ENCODE measurements around the gene PLEKHH1.
A peak's percentile ranks its signal among the peaks of the same experiment; 100 is the strongest.

PLEKHH1 gene

GRCh38 chr14:67522270-67522669, 10.8 kb upstream of the PLEKHH1 start:
- no peak for TF ChIP-seq CTCF (IDR thresholded peaks at IDR 0.05; ENCODE audit: insufficient read depth, low read depth, low read length, missing control alignments)
- no peak overlapping the region for H3K4me3 ChIP-seq (ENCODE audit: low read depth, low read length)
- no peak for DNase-seq (ENCODE audit: low read depth)

- DNase-seq (ENCODE audit: low read depth), result no peak
- no peak for TF ChIP-seq CTCF (IDR thresholded peaks at IDR 0.05; ENCODE audit: insufficient read depth, low read depth, low read length, missing control alignments)
- H3K4me3 ChIP-seq (ENCODE audit: low read depth, low read length), result no peak overlapping the region
Observed at GRCh38 chr14:67523764-67524633, 9.1 kb upstream of the PLEKHH1 start.

DNA sequence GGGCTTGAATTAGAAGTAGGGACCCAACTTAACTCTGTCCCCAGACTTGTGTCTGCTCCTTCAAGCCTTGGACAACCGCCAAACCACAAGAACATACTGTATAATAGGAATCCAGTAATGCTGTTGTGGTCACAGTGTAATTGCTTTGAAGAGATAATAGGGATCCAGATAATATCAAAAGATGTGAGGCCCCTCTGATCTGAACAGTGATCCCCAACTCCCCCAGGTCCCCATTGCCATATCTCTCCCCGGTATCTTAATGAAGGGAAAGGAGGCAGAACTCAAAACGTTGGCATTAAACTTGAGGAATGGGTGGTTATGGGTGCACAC, 8.5 kb upstream of the PLEKHH1 start:
- no peak overlapping the region for H3K4me3 ChIP-seq (ENCODE audit: low read depth, low read length)
- no peak for TF ChIP-seq CTCF (IDR thresholded peaks at IDR 0.05; ENCODE audit: insufficient read depth, low read depth, low read length, missing control alignments)
- DNase-seq (ENCODE audit: low read depth), result no peak

- TF ChIP-seq CTCF (IDR thresholded peaks at IDR 0.05; ENCODE audit: insufficient read depth, low read depth, low read length, missing control alignments), result no peak
- DNase-seq (ENCODE audit: low read depth), result no peak
- no peak overlapping the region for H3K4me3 ChIP-seq (ENCODE audit: low read depth, low read length)
Observed at GRCh38 chr14:67525389-67525788, 7.7 kb upstream of the PLEKHH1 start.

DNA sequence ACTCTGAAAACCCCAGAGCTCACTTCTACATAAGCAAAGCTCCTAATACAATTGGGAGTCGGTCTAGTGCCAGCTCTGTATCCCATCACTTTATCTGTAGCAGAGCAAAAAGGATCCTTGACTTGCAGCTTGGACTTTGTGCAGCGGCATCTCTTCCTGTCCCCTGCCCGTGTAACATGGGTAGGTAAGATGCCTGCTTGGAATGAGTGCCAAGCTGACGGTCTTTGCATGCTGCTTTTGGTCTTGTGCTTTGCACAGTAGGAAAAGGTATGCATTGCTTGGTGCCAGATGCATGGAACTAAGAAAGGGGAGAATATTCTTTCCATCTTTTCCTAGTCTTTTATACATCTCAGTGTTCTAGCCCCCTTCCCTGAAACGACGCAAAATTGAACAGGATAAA, 6.9 kb upstream of the PLEKHH1 start:
- no peak for DNase-seq (ENCODE audit: low read depth)
- no peak for TF ChIP-seq CTCF (IDR thresholded peaks at IDR 0.05; ENCODE audit: insufficient read depth, low read depth, low read length, missing control alignments)
- H3K4me3 ChIP-seq (ENCODE audit: low read depth, low read length), result no peak overlapping the region

GRCh38 chr14:67526676-67527459, 6.2 kb upstream of the PLEKHH1 start:
- DNase-seq (ENCODE audit: low read depth), result peak; percentile 63
- TF ChIP-seq CTCF (IDR thresholded peaks at IDR 0.05; ENCODE audit: insufficient read depth, low read depth, low read length, missing control alignments), result peak; percentile 59
- no peak overlapping the region for H3K4me3 ChIP-seq (ENCODE audit: low read depth, low read length)

Measured in GM12865 (cell line).